Superior temporal gyrus (tissue), 1 donor: ENCODE data around the gene RYR2.
"Not testable (repeated sequence)": the region's sequence is repeated elsewhere in the genome, so short reads cannot be mapped to it uniquely, and the experiment has no call there.

Experiments used
- DNase-seq: peaks from one replicate; pipeline ENCODE4 v3.0.0-alpha.2; 2016; ENCODE audit errors: extremely low spot score

RYR2 gene

GRCh38 chr1:237556911-237557310 lies 514.9 kb downstream of the RYR2 start:
- peak; percentile 68 for DNase-seq

GRCh38 chr1:237562242-237562823 lies 520.3 kb downstream of the RYR2 start:
- peak; percentile 95 for DNase-seq

GRCh38 chr1:237565236-237565635 lies 523.3 kb downstream of the RYR2 start:
- DNase-seq, result no peak

GRCh38 chr1:237566581-237566980 lies 524.6 kb downstream of the RYR2 start:
- no peak for DNase-seq

GRCh38 chr1:237568955-237569354 lies 527.0 kb downstream of the RYR2 start:
- no peak for DNase-seq

- no peak for DNase-seq
Measured at GRCh38 chr1:237570530-237570929, 528.5 kb downstream of the RYR2 start.

- no peak for DNase-seq
Measured at GRCh38 chr1:237574536-237574935, 532.6 kb downstream of the RYR2 start.

- no peak for DNase-seq
Measured at GRCh38 chr1:237578540-237578939, 536.6 kb downstream of the RYR2 start.

GRCh38 chr1:237580726-237581125 lies 538.7 kb downstream of the RYR2 start:
- no peak for DNase-seq

- no peak for DNase-seq
Measured at GRCh38 chr1:237583270-237583669, 541.3 kb downstream of the RYR2 start.

- no peak for DNase-seq
Measured at GRCh38 chr1:237583756-237584155, 541.8 kb downstream of the RYR2 start.

GRCh38 chr1:237590386-237590785 lies 548.4 kb downstream of the RYR2 start:
- no peak for DNase-seq

- no peak for DNase-seq
Measured at GRCh38 chr1:237591353-237591752, 549.4 kb downstream of the RYR2 start.

- DNase-seq, result not testable (repeated sequence)
Measured at GRCh38 chr1:237603036-237603568, 561.1 kb downstream of the RYR2 start.

GRCh38 chr1:237608433-237608832 lies 566.4 kb downstream of the RYR2 start:
- no peak for DNase-seq

- DNase-seq, result no peak
Measured at GRCh38 chr1:237610157-237610556, 568.2 kb downstream of the RYR2 start.

GRCh38 chr1:237613984-237614383 lies 572.0 kb downstream of the RYR2 start:
- no peak for DNase-seq

- DNase-seq, result no peak
Measured at GRCh38 chr1:237619553-237619952, 577.6 kb downstream of the RYR2 start.

GRCh38 chr1:237634922-237635321 lies 592.9 kb downstream of the RYR2 start:
- no peak for DNase-seq

GRCh38 chr1:237638555-237638954 lies 596.6 kb downstream of the RYR2 start:
- DNase-seq, result no peak

- DNase-seq, result no peak
Measured at GRCh38 chr1:237640011-237640671, 598.2 kb downstream of the RYR2 start.

- DNase-seq, result no peak
Measured at GRCh38 chr1:237640966-237641365, 599.0 kb downstream of the RYR2 start.

GRCh38 chr1:237650809-237651208 lies 608.8 kb downstream of the RYR2 start:
- DNase-seq, result no peak
